Astrocyte (in vitro differentiated cells and primary cell): ENCODE measurements around the gene VPS41. TPM values are rescaled to one million over a fixed set of nuclear protein-coding genes. Genes with fewer than 3 reads are reported as not detected.

ENCODE experiments used
- DNase-seq: peaks from one replicate; pipeline ENCODE4 v3.0.0-alpha.2; 2010; ENCODE audit warnings: low read depth
- FAIRE-seq: peaks from 2 replicates; lab custom pipeline; 2011; peaks lifted over from hg19 to GRCh38; lab: Jason Lieb, UNC
- H2AFZ ChIP-seq: 2 replicates; pipeline ENCODE4 v1.6.0; 2012; ENCODE audit warnings: low read depth, low read length, inconsistent platforms
- H3K27ac ChIP-seq: 2 replicates; pipeline ENCODE4 v1.5.1; 2011; ENCODE audit warnings: low read depth, low read length, inconsistent platforms
- H3K27me3 ChIP-seq: 2 replicates; pipeline ENCODE4 v1.6.0; 2011; ENCODE audit warnings: low read length, inconsistent platforms; ENCODE audit not compliant: insufficient read depth
- H3K36me3 ChIP-seq: 2 replicates; pipeline ENCODE4 v1.5.1; 2011; ENCODE audit warnings: low read length, inconsistent platforms; ENCODE audit not compliant: insufficient read depth
- H3K4me1 ChIP-seq: 2 replicates; pipeline ENCODE4 v1.5.1; 2011; ENCODE audit warnings: low read length, inconsistent platforms; ENCODE audit not compliant: insufficient read depth
- H3K4me2 ChIP-seq: 2 replicates; pipeline ENCODE4 v1.6.0; 2012; ENCODE audit warnings: low read length, inconsistent platforms
- H3K4me3 ChIP-seq: 2 replicates; pipeline ENCODE4 v1.5.1; 2011; ENCODE audit warnings: low read depth, mild to moderate bottlenecking, low read length, inconsistent platforms; ENCODE audit not compliant: insufficient read depth
- H3K79me2 ChIP-seq: 2 replicates; pipeline ENCODE4 v1.6.0; 2012; ENCODE audit warnings: mild to moderate bottlenecking, low read length, inconsistent platforms; ENCODE audit not compliant: insufficient read depth
- H3K9ac ChIP-seq: 2 replicates; pipeline ENCODE4 v1.6.0; 2012; ENCODE audit warnings: mild to moderate bottlenecking, low read length, inconsistent platforms
- H3K9me3 ChIP-seq: 2 replicates; pipeline ENCODE4 v1.5.1; 2012; ENCODE audit warnings: low read depth, mild to moderate bottlenecking, low read length, inconsistent platforms; ENCODE audit not compliant: insufficient read depth
- H4K20me1 ChIP-seq: 2 replicates; pipeline ENCODE4 v1.6.0; 2012; ENCODE audit warnings: low read length, inconsistent platforms; ENCODE audit not compliant: insufficient read depth
- H3K27ac Mint-ChIP-seq: one replicate; pipeline ENCODE4 v1.8.0; 2021; ENCODE audit warnings: mild to moderate bottlenecking, mixed read lengths; ENCODE audit not compliant: unreplicated experiment
- H3K27me3 Mint-ChIP-seq: one replicate; pipeline ENCODE4 v1.8.0; 2021; ENCODE audit warnings: low read depth, mixed read lengths; ENCODE audit not compliant: unreplicated experiment
- H3K36me3 Mint-ChIP-seq: one replicate; pipeline ENCODE4 v1.8.0; 2021; ENCODE audit warnings: low read depth, mixed read lengths; ENCODE audit not compliant: unreplicated experiment
- H3K4me1 Mint-ChIP-seq: one replicate; pipeline ENCODE4 v1.8.0; 2021; ENCODE audit warnings: low read depth, mixed read lengths; ENCODE audit not compliant: unreplicated experiment
- H3K4me3 Mint-ChIP-seq: one replicate; pipeline ENCODE4 v1.8.0; 2021; ENCODE audit warnings: mild to moderate bottlenecking, moderate library complexity, mixed read lengths; ENCODE audit not compliant: unreplicated experiment
- H3K9me3 Mint-ChIP-seq: one replicate; pipeline ENCODE4 v1.8.0; 2021; ENCODE audit warnings: mild to moderate bottlenecking, mixed read lengths; ENCODE audit not compliant: unreplicated experiment
- CTCF ChIP-seq: IDR thresholded peaks from 2 replicates; pipeline ENCODE4 v1.5.1; 2011; ENCODE audit warnings: low read depth, mild to moderate bottlenecking, inconsistent platforms, low read length, moderate library complexity; ENCODE audit not compliant: insufficient read depth
- EZH2 ChIP-seq: IDR thresholded peaks from 2 replicates; pipeline ENCODE4 v1.6.1; 2012; ENCODE audit warnings: mild to moderate bottlenecking, low read length, inconsistent platforms; ENCODE audit not compliant: insufficient read depth
- total RNA-seq: library from RNA; stranded (reverse); gene quantifications from 2 replicates; pipeline ENCODE4 v1.2.1, GENCODE V29; 2021

Gene VPS41
- total RNA-seq, 1 donor from 2014 or later = 93.6 TPM

DNA sequence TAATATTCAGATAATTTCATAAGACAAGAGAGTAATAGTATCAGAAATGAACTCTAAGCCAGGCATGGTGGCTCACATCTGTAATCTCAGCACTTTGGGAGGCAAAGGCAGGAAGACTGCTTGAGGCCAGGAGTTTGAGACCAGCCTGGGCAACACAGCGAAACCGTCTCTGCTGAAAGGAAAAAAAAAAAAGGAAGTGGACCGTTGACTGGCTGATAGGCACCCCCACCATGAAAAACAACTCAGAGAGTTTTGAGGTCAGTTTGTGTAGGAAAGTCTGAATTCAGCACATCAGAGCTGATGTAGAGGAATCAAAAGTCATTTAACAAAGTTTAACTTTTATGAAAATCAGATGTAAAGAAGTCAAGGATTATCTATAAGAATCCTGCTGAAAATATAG is 214.7 kb downstream of the VPS41 start:
- no peak for TF ChIP-seq CTCF
- no peak for TF ChIP-seq EZH2
- peaks cover 1% of the 10 kb centered on the region for H3K27me3 Mint-ChIP-seq
- Histone ChIP-seq H3K9ac (no peak overlapping the region), H3K4me3 (no peak overlapping the region), H4K20me1 (no peaks in the 10 kb centered on the region), H3K79me2 (no peaks in the 10 kb centered on the region), H3K27ac (no peak overlapping the region), H3K9me3 (no peaks in the 10 kb centered on the region), H2AFZ (no peak overlapping the region), H3K4me2 (no peak overlapping the region), H3K4me1 (no peaks in the 10 kb centered on the region), H3K27me3 (no peaks in the 10 kb centered on the region), H3K36me3 (no peaks in the 10 kb centered on the region)
- H3K4me3 Mint-ChIP-seq = no peak overlapping the region
- peaks cover 3% of the 10 kb centered on the region for H3K9me3 Mint-ChIP-seq
- H3K4me1 Mint-ChIP-seq = no peaks in the 10 kb centered on the region
- H3K36me3 Mint-ChIP-seq = no peaks in the 10 kb centered on the region
- DNase-seq (no peak), FAIRE-seq (no peak)
- H3K27ac Mint-ChIP-seq = no peak overlapping the region

GRCh38 chr7:38686888-38687287 is 222.1 kb downstream of the VPS41 start:
- Mint-ChIP-seq H3K27ac (no peak overlapping the region), H3K4me1 (no peaks in the 10 kb centered on the region), H3K4me3 (no peak overlapping the region), H3K27me3 (no peaks in the 10 kb centered on the region), H3K36me3 (no peaks in the 10 kb centered on the region), H3K9me3 (peaks cover 1% of the 10 kb centered on the region)
- H2AFZ ChIP-seq = no peak overlapping the region
- H4K20me1 ChIP-seq = no peaks in the 10 kb centered on the region
- no peak for DNase-seq
- no peaks in the 10 kb centered on the region for H3K4me1 ChIP-seq
- no peaks in the 10 kb centered on the region for H3K9me3 ChIP-seq
- no peaks in the 10 kb centered on the region for H3K79me2 ChIP-seq
- H3K4me3 ChIP-seq = no peak overlapping the region
- TF ChIP-seq CTCF (no peak), EZH2 (no peak)
- H3K27ac ChIP-seq = no peak overlapping the region
- no peak for FAIRE-seq
- H3K9ac ChIP-seq = no peak overlapping the region
- no peaks in the 10 kb centered on the region for H3K36me3 ChIP-seq
- H3K27me3 ChIP-seq = no peaks in the 10 kb centered on the region
- H3K4me2 ChIP-seq = no peak overlapping the region

DNA sequence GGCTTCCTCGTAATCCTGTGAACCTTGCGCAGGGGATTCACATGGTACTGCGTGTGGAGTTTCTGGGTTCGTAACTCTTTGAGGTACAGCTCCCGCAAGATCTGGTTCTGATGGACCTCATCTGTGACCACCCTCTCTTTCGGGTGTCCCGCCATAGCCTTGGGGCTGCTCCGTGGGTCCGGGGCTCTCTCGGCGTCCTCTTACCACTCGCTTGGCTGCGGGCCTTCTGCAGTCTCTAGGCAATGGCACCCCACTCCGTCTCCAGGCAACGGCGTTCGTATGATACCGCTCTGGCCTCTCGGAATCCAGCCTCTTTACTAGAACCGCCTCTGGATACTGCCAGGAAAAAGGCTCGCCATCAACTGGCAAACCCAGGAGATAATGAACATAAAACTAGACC is 223.1 kb downstream of the VPS41 start:
- Mint-ChIP-seq H3K27me3 (no peaks in the 10 kb centered on the region), H3K4me3 (no peak overlapping the region), H3K9me3 (peaks cover 1% of the 10 kb centered on the region), H3K36me3 (no peaks in the 10 kb centered on the region), H3K4me1 (no peaks in the 10 kb centered on the region), H3K27ac (no peak overlapping the region)
- Histone ChIP-seq H3K36me3 (no peaks in the 10 kb centered on the region), H3K27me3 (no peaks in the 10 kb centered on the region), H3K9me3 (no peaks in the 10 kb centered on the region), H4K20me1 (no peaks in the 10 kb centered on the region), H3K4me2 (no peak overlapping the region), H2AFZ (no peak overlapping the region), H3K4me1 (no peaks in the 10 kb centered on the region), H3K9ac (no peak overlapping the region), H3K79me2 (no peaks in the 10 kb centered on the region), H3K27ac (no peak overlapping the region), H3K4me3 (no peak overlapping the region)
- no peak for TF ChIP-seq CTCF
- no peak for TF ChIP-seq EZH2
- FAIRE-seq (no peak), DNase-seq (no peak)
